H9 (cell line): Measurements from ENCODE around the gene HNRNPF. TPM values are rescaled to one million over a fixed set of nuclear protein-coding genes. Genes with fewer than 3 reads are reported as not detected.

ENCODE experiments used
- DNase-seq: peaks from one replicate; pipeline ENCODE4 v3.0.0-alpha.2; 2017
- H2AFZ ChIP-seq: one replicate; pipeline ENCODE4 v1.6.1; 2013; ENCODE audit warnings: mild to moderate bottlenecking, low read length, control low read depth, moderate library complexity
- H2AK5ac ChIP-seq: 2 replicates; pipeline ENCODE4 v1.6.1; 2013; ENCODE audit warnings: low read length, control low read depth, mixed read lengths; ENCODE audit not compliant: insufficient read length
- H2BK120ac ChIP-seq: one replicate; pipeline ENCODE4 v1.6.1; 2013; ENCODE audit warnings: low read depth, mild to moderate bottlenecking, low read length, control low read depth, inconsistent platforms; ENCODE audit not compliant: poor library complexity, severe bottlenecking
- H2BK12ac ChIP-seq: 2 replicates; pipeline ENCODE4 v1.6.1; 2013; ENCODE audit warnings: low read length, control low read depth, mixed read lengths, low read depth; ENCODE audit not compliant: insufficient read length
- H2BK15ac ChIP-seq: 2 replicates; pipeline ENCODE4 v1.6.1; 2013; ENCODE audit warnings: low read depth, low read length, control low read depth
- H2BK20ac ChIP-seq: one replicate; pipeline ENCODE4 v1.6.1; 2013; ENCODE audit warnings: low read depth, mild to moderate bottlenecking, low read length, control low read depth, inconsistent platforms; ENCODE audit not compliant: poor library complexity, severe bottlenecking
- H2BK5ac ChIP-seq: 2 replicates; pipeline ENCODE4 v1.6.1; 2013; ENCODE audit warnings: low read length, control low read depth, mixed read lengths; ENCODE audit not compliant: insufficient read length
- H3K14ac ChIP-seq: 2 replicates; pipeline ENCODE4 v1.6.1; 2013; ENCODE audit warnings: low read length, control low read depth; ENCODE audit not compliant: insufficient read depth
- H3K18ac ChIP-seq: 2 replicates; pipeline ENCODE4 v1.6.1; 2013; ENCODE audit warnings: low read depth, mild to moderate bottlenecking, mixed read lengths, low read length, control low read depth; ENCODE audit not compliant: insufficient read length
- H3K23ac ChIP-seq: 2 replicates; pipeline ENCODE4 v1.6.1; 2013; ENCODE audit warnings: low read length, control low read depth, mixed read lengths, low read depth; ENCODE audit not compliant: insufficient read length
- H3K23me2 ChIP-seq: 2 replicates; pipeline ENCODE4 v1.6.1; 2013; ENCODE audit warnings: low read depth, mild to moderate bottlenecking, mixed read lengths, low read length, control low read depth; ENCODE audit not compliant: insufficient read length, poor library complexity, severe bottlenecking
- H3K27ac ChIP-seq: 2 replicates; pipeline ENCODE4 v1.5.1; 2013; ENCODE audit warnings: low read length, control low read depth, mixed read lengths, low read depth; ENCODE audit not compliant: insufficient read length
- H3K27me3 ChIP-seq: 2 replicates; pipeline ENCODE4 v1.6.1; 2013; ENCODE audit warnings: low read length, control low read depth, inconsistent platforms; ENCODE audit not compliant: insufficient read depth
- H3K4ac ChIP-seq: 2 replicates; pipeline ENCODE4 v1.6.1; 2013; ENCODE audit warnings: low read depth, mild to moderate bottlenecking, control low read depth, inconsistent platforms, low read length, moderate library complexity
- H3K4me1 ChIP-seq: 2 replicates; pipeline ENCODE4 v1.6.1; 2013; ENCODE audit warnings: low read length, control low read depth, inconsistent platforms; ENCODE audit not compliant: insufficient read depth
- H3K4me2 ChIP-seq: 2 replicates; pipeline ENCODE4 v1.6.1; 2013; ENCODE audit warnings: low read length, control low read depth, mixed read lengths; ENCODE audit not compliant: insufficient read length, insufficient read depth
- H3K56ac ChIP-seq: 2 replicates; pipeline ENCODE4 v1.6.1; 2013; ENCODE audit warnings: low read depth, mild to moderate bottlenecking, mixed read lengths, low read length, control low read depth; ENCODE audit not compliant: insufficient read length
- H3K79me1 ChIP-seq: 2 replicates; pipeline ENCODE4 v1.6.1; 2013; ENCODE audit warnings: low read depth, mild to moderate bottlenecking, moderate library complexity, low read length, control low read depth, inconsistent platforms; ENCODE audit not compliant: insufficient read depth, poor library complexity, severe bottlenecking
- H3K79me2 ChIP-seq: 2 replicates; pipeline ENCODE4 v1.6.1; 2013; ENCODE audit warnings: low read length, control low read depth, inconsistent platforms; ENCODE audit not compliant: insufficient read depth
- H3K9ac ChIP-seq: 2 replicates; pipeline ENCODE4 v1.6.1; 2013; ENCODE audit warnings: low read length, control low read depth, mixed read lengths; ENCODE audit not compliant: insufficient read length; ENCODE audit errors: extremely low read depth
- H3K9me3 ChIP-seq: one replicate; pipeline ENCODE4 v1.6.1; 2013; ENCODE audit warnings: low read depth, low read length, inconsistent platforms; ENCODE audit not compliant: control insufficient read depth
- H3T11ph ChIP-seq: one replicate; pipeline ENCODE4 v1.6.1; 2013; ENCODE audit warnings: mild to moderate bottlenecking, low read length, control low read depth, inconsistent platforms
- H4K20me1 ChIP-seq: one replicate; pipeline ENCODE4 v1.6.1; 2013; ENCODE audit not compliant: control insufficient read depth, insufficient read length, insufficient read depth
- H4K5ac ChIP-seq: 2 replicates; pipeline ENCODE4 v1.6.1; 2013; ENCODE audit warnings: low read depth, mild to moderate bottlenecking, mixed read lengths, low read length, control low read depth; ENCODE audit not compliant: insufficient read length
- H4K8ac ChIP-seq: replicated peaks from 2 replicates; pipeline ENCODE4 v1.6.1; 2013; ENCODE audit warnings: low read length, control low read depth, mixed read lengths, low read depth; ENCODE audit not compliant: insufficient read length
- H4K91ac ChIP-seq: 2 replicates; pipeline ENCODE4 v1.6.1; 2013; ENCODE audit warnings: low read depth, mild to moderate bottlenecking, moderate library complexity, mixed read lengths, low read length, control low read depth; ENCODE audit not compliant: insufficient read length
- H3K27ac Mint-ChIP-seq, 3 experiments: 2 replicates in 2 of 3; 3 replicates in 1 of 3; pipeline ENCODE4 v1.8.0; 2020 to 2021; ENCODE audit warnings: mixed read lengths in 3 of 3, mild to moderate bottlenecking in 1 of 3, moderate library complexity in 1 of 3
- H3K27me3 Mint-ChIP-seq: 2 replicates; pipeline ENCODE4 v1.8.0; 2021; ENCODE audit warnings: low read depth, mild to moderate bottlenecking, moderate library complexity, mixed read lengths
- H3K36me3 Mint-ChIP-seq, 3 experiments: 2 replicates in 2 of 3; 3 replicates in 1 of 3; pipeline ENCODE4 v1.8.0; 2020 to 2021; ENCODE audit warnings: low read depth in 3 of 3, mixed read lengths in 3 of 3; ENCODE audit not compliant: insufficient read depth in 1 of 3
- H3K4me1 Mint-ChIP-seq, 2 experiments: 2 replicates each; pipeline ENCODE4 v1.8.0; 2020; ENCODE audit warnings: mixed read lengths in 2 of 2
- H3K4me3 Mint-ChIP-seq, 2 experiments: 2 replicates in 1 of 2; 3 replicates in 1 of 2; pipeline ENCODE4 v1.8.0; 2020 to 2021; ENCODE audit warnings: mild to moderate bottlenecking in 2 of 2, mixed read lengths in 2 of 2, moderate library complexity in 1 of 2
- H3K9me3 Mint-ChIP-seq, 2 experiments: 2 replicates in 1 of 2; 3 replicates in 1 of 2; pipeline ENCODE4 v1.8.0; 2020; ENCODE audit warnings: mild to moderate bottlenecking in 2 of 2, mixed read lengths in 2 of 2, moderate library complexity in 1 of 2
- WGBS: extraction: QIAGEN DNeasy Blood & Tissue Kit; methylation state at CpG from one replicate; pipeline ENCODE4 v1.1.7; 2013; ENCODE audit warnings: missing lambda C conversion rate, low lambda C conversion rate, mixed read lengths; ENCODE audit not compliant: insufficient read length; ENCODE audit errors: extremely low coverage; 5-methylcytosine and 5-hydroxymethylcytosine counted together
- total RNA-seq: library from RNA; stranded (reverse); gene quantifications from 2 replicates; pipeline ENCODE4 v1.2.1, GENCODE V29; 2021
- TF ChIP-seq, protein P1 (sequence below): fragments of 200-600 bp; sonication (generic); conservative IDR thresholded peaks from 3 replicates; pipeline ENCODE4 v1.8.0; 2021; ENCODE audit warnings: antibody characterized with exemption, mild to moderate bottlenecking

Gene HNRNPF
- total RNA-seq, 1 experiment from 2014 or later: 411 TPM

DNA sequence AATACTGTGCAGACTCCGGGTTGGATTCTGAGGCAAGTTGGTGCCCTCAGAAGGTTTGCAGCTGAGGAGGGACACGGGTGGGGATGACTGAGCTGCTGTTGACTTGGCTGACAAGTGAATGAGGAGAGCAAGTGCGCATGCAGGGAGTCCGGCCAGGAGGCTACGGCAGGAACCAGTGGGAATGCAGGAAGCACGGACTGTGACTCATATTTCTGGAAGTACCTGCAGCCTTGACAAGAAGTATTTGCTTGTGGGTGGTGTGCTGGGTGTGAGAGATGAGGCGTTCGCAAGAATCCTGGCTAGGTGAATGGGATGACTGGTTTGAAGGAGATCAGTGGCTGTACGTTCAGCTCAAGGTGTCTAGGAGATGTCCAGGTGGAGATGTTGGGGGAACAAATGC is 68.4 kb downstream of the HNRNPF start:
- H3K23ac ChIP-seq: no peak overlapping the region
- no peak overlapping the region for H3K9ac ChIP-seq
- Mint-ChIP-seq H3K27ac (no peak overlapping the region), H3K27me3 (peaks cover 15% of the 10 kb centered on the region), H3K4me3 (no peak overlapping the region), H3K9me3 (no peaks in the 10 kb centered on the region; a peak in 1 of 5 replicates), H3K4me1 (peaks cover 29 to 37% of the 10 kb centered on the region in 2 experiments), H3K36me3 (no peaks in the 10 kb centered on the region; a peak in 1 of 7 replicates)
- H2BK20ac ChIP-seq: no peak overlapping the region
- H3K79me1 ChIP-seq: no peaks in the 10 kb centered on the region
- H3K27ac ChIP-seq: no peak overlapping the region
- H2BK12ac ChIP-seq: no peak overlapping the region
- WGBS: no CpG with 5 or more reads among the region's 9 CpGs
- H3K4me2 ChIP-seq: no peak overlapping the region
- H2BK5ac ChIP-seq: no peak overlapping the region
- no peak overlapping the region for H4K5ac ChIP-seq
- H3K14ac ChIP-seq: no peak overlapping the region
- H2AK5ac ChIP-seq: no peak overlapping the region
- no peak overlapping the region for H3K4ac ChIP-seq
- no peak overlapping the region for H4K8ac ChIP-seq
- no peak overlapping the region for H3K56ac ChIP-seq
- no peaks in the 10 kb centered on the region for H3K79me2 ChIP-seq
- H2BK120ac ChIP-seq: no peak overlapping the region
- no peaks in the 10 kb centered on the region for H3K27me3 ChIP-seq
- no peak overlapping the region for H3T11ph ChIP-seq
- no peak overlapping the region for H2AFZ ChIP-seq
- no peaks in the 10 kb centered on the region for H3K9me3 ChIP-seq
- no peaks in the 10 kb centered on the region for H3K23me2 ChIP-seq
- H4K20me1 ChIP-seq: no peaks in the 10 kb centered on the region
- H3K18ac ChIP-seq: no peak overlapping the region
- no peak overlapping the region for H4K91ac ChIP-seq
- TF ChIP-seq, protein P1, sequence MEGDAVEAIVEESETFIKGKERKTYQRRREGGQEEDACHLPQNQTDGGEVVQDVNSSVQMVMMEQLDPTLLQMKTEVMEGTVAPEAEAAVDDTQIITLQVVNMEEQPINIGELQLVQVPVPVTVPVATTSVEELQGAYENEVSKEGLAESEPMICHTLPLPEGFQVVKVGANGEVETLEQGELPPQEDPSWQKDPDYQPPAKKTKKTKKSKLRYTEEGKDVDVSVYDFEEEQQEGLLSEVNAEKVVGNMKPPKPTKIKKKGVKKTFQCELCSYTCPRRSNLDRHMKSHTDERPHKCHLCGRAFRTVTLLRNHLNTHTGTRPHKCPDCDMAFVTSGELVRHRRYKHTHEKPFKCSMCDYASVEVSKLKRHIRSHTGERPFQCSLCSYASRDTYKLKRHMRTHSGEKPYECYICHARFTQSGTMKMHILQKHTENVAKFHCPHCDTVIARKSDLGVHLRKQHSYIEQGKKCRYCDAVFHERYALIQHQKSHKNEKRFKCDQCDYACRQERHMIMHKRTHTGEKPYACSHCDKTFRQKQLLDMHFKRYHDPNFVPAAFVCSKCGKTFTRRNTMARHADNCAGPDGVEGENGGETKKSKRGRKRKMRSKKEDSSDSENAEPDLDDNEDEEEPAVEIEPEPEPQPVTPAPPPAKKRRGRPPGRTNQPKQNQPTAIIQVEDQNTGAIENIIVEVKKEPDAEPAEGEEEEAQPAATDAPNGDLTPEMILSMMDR: no peak
- no peak for DNase-seq
- H2BK15ac ChIP-seq: no peak overlapping the region
- H3K4me1 ChIP-seq: 0 out of 2 replicates have a peak, but pooled peaks cover 3% of the 10 kb centered on the region
